AG08395 (cell line): Measurements from ENCODE around the gene HMGXB3.

Source experiments
- DNase-seq: peaks from one replicate; pipeline ENCODE4 v3.0.0; 2012; ENCODE audit warnings: mixed read lengths, low spot score

HMGXB3 gene

DNA sequence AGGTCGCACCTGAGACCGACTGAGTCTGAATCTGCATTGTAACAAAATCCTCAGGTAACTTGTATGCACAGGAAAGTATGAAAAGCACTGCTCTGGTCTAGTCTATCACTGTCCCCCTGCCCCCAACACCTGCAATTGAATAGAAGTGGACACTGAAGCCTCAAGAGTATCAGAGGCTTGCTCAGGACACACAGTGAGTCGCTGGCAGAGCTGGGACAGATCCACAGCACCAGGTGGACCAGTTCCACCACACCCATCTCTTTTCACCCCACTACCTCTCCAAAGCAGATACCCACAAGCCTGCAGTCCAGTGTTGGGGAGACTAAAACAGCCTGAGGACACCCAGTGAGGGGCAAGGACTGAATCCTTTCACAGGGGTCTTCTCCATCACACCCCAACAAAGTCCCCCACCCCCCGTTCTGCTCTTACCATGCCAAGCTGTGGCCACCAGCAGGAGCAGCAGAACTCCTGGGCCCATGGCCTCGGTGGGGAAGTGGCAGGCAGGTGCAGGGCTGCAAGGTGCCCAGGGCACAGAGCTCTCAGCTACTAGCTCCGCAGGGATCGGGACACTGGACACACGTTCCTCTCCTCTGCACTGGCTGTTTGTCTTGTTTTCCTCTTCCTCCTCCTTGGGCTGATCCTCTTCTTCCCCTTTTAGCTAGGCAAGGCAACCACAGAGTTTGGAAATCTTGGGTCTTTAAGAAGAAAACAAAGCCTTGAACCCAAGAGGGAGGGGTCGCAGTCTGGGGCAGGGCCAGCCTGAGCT is 85.6 kb downstream of the HMGXB3 start, which contains the start of gene CSF1R:
Gene CSF1R (minus strand): TSS at position 605 of the 766 bp plus-strand sequence. CDS start 127 bp downstream, at position 478.
- DNase-seq, result no peak

DNA sequence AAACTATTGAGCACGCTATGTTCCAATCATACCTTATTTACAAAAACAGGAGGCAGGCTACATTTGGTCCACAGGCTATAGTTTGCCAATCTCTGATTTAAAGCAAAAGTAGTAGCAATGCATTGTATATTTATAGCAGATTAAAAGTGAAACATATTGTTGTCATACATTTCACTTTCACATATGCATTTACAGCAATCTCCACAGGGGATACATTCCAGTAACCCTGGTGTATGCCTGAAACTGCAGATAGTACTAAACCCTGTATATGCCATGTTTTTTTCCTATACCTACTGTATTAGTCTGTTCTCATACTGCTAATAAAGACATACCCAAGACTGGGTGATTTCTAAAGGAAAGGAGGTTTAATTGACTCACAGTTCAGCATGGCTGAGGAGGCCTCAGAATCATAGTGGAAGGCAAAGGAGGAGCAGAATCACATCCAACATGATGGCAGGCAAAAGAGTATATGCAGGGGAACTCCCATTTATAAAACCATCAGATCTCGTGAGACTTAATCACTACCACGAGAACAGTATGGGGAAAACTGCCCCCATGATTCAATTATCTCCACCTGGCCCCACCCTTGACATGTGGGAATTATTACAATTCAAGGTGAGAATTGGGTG is 91.7 kb downstream of the HMGXB3 start:
- no peak for DNase-seq

DNA sequence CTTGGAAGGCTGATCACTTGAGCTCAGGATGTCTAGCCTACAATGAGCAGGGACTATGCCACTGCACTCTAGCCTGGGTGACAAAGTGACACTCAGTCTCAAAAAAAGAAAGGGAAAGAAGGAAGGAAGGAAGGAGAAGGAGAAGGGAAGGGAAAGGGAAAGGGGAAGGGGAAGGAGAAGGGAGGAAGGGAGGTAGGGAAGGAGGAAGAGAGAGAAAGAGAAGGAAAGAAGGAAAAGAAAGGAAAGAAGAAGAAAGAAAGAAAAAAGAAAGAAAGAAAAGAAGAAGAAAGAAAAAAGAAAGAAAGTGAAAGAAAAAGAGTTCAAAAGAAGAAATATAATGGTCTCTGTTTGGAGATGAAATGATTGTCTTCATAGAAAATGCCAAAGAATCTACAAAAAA is 96.6 kb downstream of the HMGXB3 start:
- no peak for DNase-seq

DNA sequence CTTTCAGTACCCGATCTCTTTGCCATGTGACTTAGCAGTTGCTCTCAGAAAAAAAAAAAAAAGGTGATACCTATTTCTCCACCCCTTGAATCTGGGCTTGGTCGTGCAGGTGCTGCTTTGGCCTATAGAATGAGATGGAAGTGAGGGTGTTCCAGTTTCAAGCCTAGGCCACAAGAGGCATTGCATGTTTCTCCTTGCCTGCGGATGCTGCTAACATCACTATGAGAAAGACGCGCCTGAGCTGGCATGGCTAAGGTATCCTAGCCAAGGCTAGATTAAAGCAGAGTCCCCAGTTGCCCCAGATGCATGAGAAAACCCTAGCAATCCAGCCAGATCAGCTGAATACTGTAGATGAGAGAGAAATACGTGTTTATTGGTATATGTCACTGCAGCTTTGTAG is 100.5 kb downstream of the HMGXB3 start:
- no peak for DNase-seq
